Parathyroid adenoma (tissue), 2 donors: ENCODE measurements around the gene BGN.

Source experiments
- H2AFZ ChIP-seq: fragments of 300-600 bp; sonication (generic); one replicate; pipeline ENCODE4 v1.7.0; 2017; ENCODE audit warnings: antibody characterized with exemption, mild to moderate bottlenecking
- H3K27ac ChIP-seq: fragments of 300-600 bp; sonication (generic); one replicate; pipeline ENCODE4 v1.7.0; 2017
- H3K27me3 ChIP-seq: fragments of 300-600 bp; sonication (generic); one replicate; pipeline ENCODE4 v1.7.0; 2017; ENCODE audit warnings: low read length; ENCODE audit not compliant: control insufficient read depth, insufficient read depth
- H3K36me3 ChIP-seq: fragments of 300-600 bp; sonication (generic); one replicate; pipeline ENCODE4 v1.7.0; 2017; ENCODE audit warnings: low read length; ENCODE audit not compliant: control insufficient read depth, insufficient read depth
- H3K4me1 ChIP-seq: fragments of 300-600 bp; sonication (generic); one replicate; pipeline ENCODE4 v1.7.0; 2017; ENCODE audit warnings: control low read depth
- H3K4me2 ChIP-seq: fragments of 300-600 bp; sonication (generic); one replicate; pipeline ENCODE4 v1.7.0; 2017; ENCODE audit warnings: low read length
- H3K4me3 ChIP-seq: fragments of 300-600 bp; sonication (generic); one replicate; pipeline ENCODE4 v1.7.0; 2017; ENCODE audit warnings: low read depth, low read length
- H3K79me2 ChIP-seq: fragments of 300-600 bp; sonication (generic); one replicate; pipeline ENCODE4 v1.7.0; 2017; ENCODE audit warnings: control low read depth
- H3K9ac ChIP-seq: fragments of 300-600 bp; sonication (generic); one replicate; pipeline ENCODE4 v1.7.0; 2017; ENCODE audit warnings: mild to moderate bottlenecking
- H3K9me3 ChIP-seq: fragments of 300-600 bp; sonication (generic); one replicate; pipeline ENCODE4 v1.7.0; 2017; ENCODE audit warnings: low read length; ENCODE audit not compliant: control insufficient read depth
- CTCF ChIP-seq: fragments of 300-600 bp; sonication (generic); IDR thresholded peaks from one replicate; pipeline ENCODE4 v1.7.0; 2017; ENCODE audit warnings: antibody characterized with exemption, mild to moderate bottlenecking
- donor health status: primary hyperparathyroidism.

BGN gene

GRCh38 chrX:153494061-153494460 is 719 bp upstream of the BGN start:
- no peak overlapping the region for H3K4me2 ChIP-seq
- no peak for TF ChIP-seq CTCF
- no peak overlapping the region for H3K4me3 ChIP-seq
- no peaks in the 10 kb centered on the region for H3K79me2 ChIP-seq
- H3K9ac ChIP-seq = no peak overlapping the region
- no peaks in the 10 kb centered on the region for H3K36me3 ChIP-seq
- H3K4me1 ChIP-seq = no peaks in the 10 kb centered on the region
- H3K9me3 ChIP-seq = no peaks in the 10 kb centered on the region
- no peak overlapping the region for H2AFZ ChIP-seq
- H3K27me3 ChIP-seq = no peaks in the 10 kb centered on the region
- no peak overlapping the region for H3K27ac ChIP-seq

DNA sequence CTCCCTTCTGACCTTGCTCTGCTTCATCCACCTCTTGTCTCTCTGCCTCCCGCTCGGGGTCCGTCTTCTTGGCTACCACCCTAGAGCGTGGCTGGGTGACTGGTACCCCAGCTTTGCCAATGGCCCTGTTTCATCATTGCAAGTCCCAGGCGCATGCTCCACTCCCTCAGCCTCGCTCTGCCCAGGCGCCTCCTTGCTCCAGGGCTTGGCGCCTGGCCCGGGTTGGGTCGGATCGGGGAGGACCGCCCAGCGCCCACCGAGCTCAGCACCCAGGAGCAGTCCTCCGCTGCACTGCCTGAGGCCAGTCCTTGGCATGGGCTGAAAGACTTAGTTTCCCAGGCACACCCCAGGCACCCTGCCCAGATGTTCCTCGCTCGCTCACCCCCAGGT is 577 bp downstream of the BGN start:
- Histone ChIP-seq H3K27ac (no peak overlapping the region), H3K4me1 (no peaks in the 10 kb centered on the region), H3K79me2 (no peaks in the 10 kb centered on the region), H3K9me3 (no peaks in the 10 kb centered on the region), H3K4me2 (no peak overlapping the region), H3K4me3 (no peak overlapping the region), H2AFZ (no peak overlapping the region), H3K27me3 (no peaks in the 10 kb centered on the region), H3K9ac (no peak overlapping the region), H3K36me3 (no peaks in the 10 kb centered on the region)
- no peak for TF ChIP-seq CTCF

DNA sequence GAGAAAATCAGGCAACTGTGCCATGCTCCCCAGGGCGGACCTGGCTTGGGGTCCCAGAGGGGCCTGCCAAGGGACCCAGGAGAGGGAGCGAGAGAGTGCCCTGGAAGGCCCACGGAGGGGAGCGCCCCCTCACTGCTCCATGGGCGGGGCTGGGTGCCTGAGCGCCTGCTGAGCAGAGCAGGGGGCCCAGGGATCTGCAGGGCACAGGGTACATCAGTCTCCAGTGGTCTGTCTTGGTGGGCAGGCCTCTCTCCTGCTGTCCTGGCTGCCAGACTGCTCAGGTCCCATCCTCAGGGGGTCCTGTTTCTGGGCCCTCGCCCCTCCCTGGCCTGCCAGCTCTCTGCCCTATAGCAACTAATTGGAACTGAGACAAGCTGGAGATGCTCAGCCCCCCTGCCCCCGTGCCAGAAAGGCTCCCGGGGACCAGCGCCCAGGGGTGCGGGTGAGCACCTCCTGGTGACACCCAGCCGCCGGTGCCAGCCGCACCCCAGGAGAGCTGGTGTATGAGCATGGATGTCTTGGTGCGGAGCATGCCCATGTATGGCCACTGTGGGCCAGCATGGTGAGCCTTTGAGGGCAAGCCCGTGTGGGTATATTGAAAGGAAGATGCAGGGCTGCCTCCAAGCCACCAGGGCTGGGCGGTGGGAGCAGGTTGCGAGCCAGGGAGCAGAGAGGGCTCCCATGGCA is 1.3 kb downstream of the BGN start:
- Histone ChIP-seq H3K27ac (no peak overlapping the region), H2AFZ (no peak overlapping the region), H3K4me1 (no peaks in the 10 kb centered on the region), H3K4me2 (no peak overlapping the region), H3K9me3 (no peaks in the 10 kb centered on the region), H3K9ac (no peak overlapping the region), H3K27me3 (no peaks in the 10 kb centered on the region), H3K79me2 (no peaks in the 10 kb centered on the region), H3K36me3 (no peaks in the 10 kb centered on the region), H3K4me3 (no peak overlapping the region)
- no peak for TF ChIP-seq CTCF

DNA sequence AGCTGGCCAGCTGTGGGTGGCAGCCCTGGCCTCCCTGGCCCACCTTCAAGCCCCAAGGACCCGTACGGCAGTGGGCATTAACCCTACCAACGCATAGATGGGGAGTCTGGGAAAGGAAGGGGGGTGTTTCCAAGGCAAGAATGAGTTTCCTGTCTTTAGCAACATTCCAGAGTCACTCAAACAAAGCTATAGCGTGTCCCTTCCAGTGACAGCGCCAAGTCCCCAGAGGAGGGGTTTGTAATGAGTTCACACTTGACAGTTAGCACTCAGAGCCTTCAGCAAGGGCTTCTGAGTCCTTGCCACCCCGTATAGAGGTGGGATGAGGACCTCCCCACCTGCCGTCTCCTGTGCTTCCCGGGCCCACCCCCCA is 1.8 kb downstream of the BGN start:
- Histone ChIP-seq H3K4me1 (no peaks in the 10 kb centered on the region), H3K4me3 (no peak overlapping the region)

More for the DNA sequence above, 1.8 kb downstream of the BGN start:
- Histone ChIP-seq H3K36me3 (no peaks in the 10 kb centered on the region), H2AFZ (no peak overlapping the region), H3K4me2 (no peak overlapping the region), H3K9me3 (no peaks in the 10 kb centered on the region), H3K79me2 (no peaks in the 10 kb centered on the region), H3K27me3 (no peaks in the 10 kb centered on the region), H3K27ac (no peak overlapping the region), H3K9ac (no peak overlapping the region)
- no peak for TF ChIP-seq CTCF
